ENCODE data around the gene NMT1. TPM values are rescaled to one million over a fixed set of nuclear protein-coding genes. Genes with fewer than 3 reads are reported as not detected.

NMT1 gene
- total and polyA plus RNA-seq, 2 experiments from 2014 or later, result 95.6 to 298 TPM

- peaks cover 9% of the 10 kb centered on the region for H4K20me1 ChIP-seq (replicated peaks; ENCODE audit: insufficient read depth)
- H3K9me2 ChIP-seq (ENCODE audit: insufficient read depth), result no peaks in the 10 kb centered on the region
- Mint-ChIP-seq H3K4me1 (peaks cover 6% of the 10 kb centered on the region; the same call in 2 of the 3 replicates), H3K4me3 (no peak overlapping the region), H3K9me3 (no peaks in the 10 kb centered on the region), H3K27ac (no peak overlapping the region; the same call in 1 of the 2 replicates), H3K36me3 (ENCODE audit: low read depth) (peaks cover 49% of the 10 kb centered on the region), H3K27me3 (ENCODE audit: insufficient read depth, low read depth, poor library complexity) (peaks cover 22% of the 10 kb centered on the region)
- H2AFZ ChIP-seq, result no peak overlapping the region
- peaks cover 17% of the 10 kb centered on the region; the same call in 1 of the 2 replicates for H3K36me3 ChIP-seq (ENCODE audit: insufficient read depth)
- no peak overlapping the region for H3K4me2 ChIP-seq
- DNase-seq (ENCODE audit: low spot score) (no peak), ATAC-seq (no peak)
- peak overlapping the region; percentile 63; the same call in 1 of the 2 replicates for H3K27ac ChIP-seq (ENCODE audit: low read depth)
- TF ChIP-seq, protein P1, sequence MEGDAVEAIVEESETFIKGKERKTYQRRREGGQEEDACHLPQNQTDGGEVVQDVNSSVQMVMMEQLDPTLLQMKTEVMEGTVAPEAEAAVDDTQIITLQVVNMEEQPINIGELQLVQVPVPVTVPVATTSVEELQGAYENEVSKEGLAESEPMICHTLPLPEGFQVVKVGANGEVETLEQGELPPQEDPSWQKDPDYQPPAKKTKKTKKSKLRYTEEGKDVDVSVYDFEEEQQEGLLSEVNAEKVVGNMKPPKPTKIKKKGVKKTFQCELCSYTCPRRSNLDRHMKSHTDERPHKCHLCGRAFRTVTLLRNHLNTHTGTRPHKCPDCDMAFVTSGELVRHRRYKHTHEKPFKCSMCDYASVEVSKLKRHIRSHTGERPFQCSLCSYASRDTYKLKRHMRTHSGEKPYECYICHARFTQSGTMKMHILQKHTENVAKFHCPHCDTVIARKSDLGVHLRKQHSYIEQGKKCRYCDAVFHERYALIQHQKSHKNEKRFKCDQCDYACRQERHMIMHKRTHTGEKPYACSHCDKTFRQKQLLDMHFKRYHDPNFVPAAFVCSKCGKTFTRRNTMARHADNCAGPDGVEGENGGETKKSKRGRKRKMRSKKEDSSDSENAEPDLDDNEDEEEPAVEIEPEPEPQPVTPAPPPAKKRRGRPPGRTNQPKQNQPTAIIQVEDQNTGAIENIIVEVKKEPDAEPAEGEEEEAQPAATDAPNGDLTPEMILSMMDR (conservative IDR thresholded peaks at IDR 0.05; ENCODE audit: low read depth in 2 of 2), result peak in 1 of 2 experiments; percentile 30; a peak in 2 of 4 replicates
- no peak for TF ChIP-seq POLR2AphosphoS5 (IDR thresholded peaks at IDR 0.05; ENCODE audit: low read depth)
- peaks cover 2% of the 10 kb centered on the region; the same call in 1 of the 2 replicates for H3F3A ChIP-seq (replicated peaks; ENCODE audit: low read depth)
- no peaks in the 10 kb centered on the region for H3K27me3 ChIP-seq (ENCODE audit: insufficient read depth)
- H3K4me3 ChIP-seq, result no peak overlapping the region
- H3K4me1 ChIP-seq (ENCODE audit: insufficient read depth), result no peaks in the 10 kb centered on the region
- no peaks in the 10 kb centered on the region for H3K79me2 ChIP-seq (replicated peaks; ENCODE audit: insufficient read depth)
Observed at GRCh38 chr17:45108595-45109521, 47.7 kb downstream of the NMT1 start.

GRCh38 chr17:45110676-45111611 is 49.8 kb downstream of the NMT1 start:
- ATAC-seq (0 out of 3 replicates have a peak, but pooled peaks have one; percentile 4), DNase-seq (ENCODE audit: low spot score) (no peak)
- Histone ChIP-seq H3K9me2 (ENCODE audit: insufficient read depth) (no peaks in the 10 kb centered on the region), H3K4me2 (no peak overlapping the region), H2AFZ (no peak overlapping the region), H3F3A (replicated peaks; ENCODE audit: low read depth) (peaks cover 2% of the 10 kb centered on the region; the same call in 1 of the 2 replicates), H3K79me2 (replicated peaks; ENCODE audit: insufficient read depth) (no peaks in the 10 kb centered on the region), H3K4me3 (no peak overlapping the region), H4K20me1 (replicated peaks; ENCODE audit: insufficient read depth) (peaks cover 5% of the 10 kb centered on the region), H3K4me1 (ENCODE audit: insufficient read depth) (peaks cover 4% of the 10 kb centered on the region; the same call in 1 of the 2 replicates), H3K27me3 (ENCODE audit: insufficient read depth) (no peaks in the 10 kb centered on the region), H3K36me3 (ENCODE audit: insufficient read depth) (0 out of 2 replicates have a peak, but pooled peaks cover 5% of the 10 kb centered on the region), H3K27ac (ENCODE audit: low read depth) (0 out of 2 replicates have a peak overlapping the region, but pooled peaks have one; percentile 50)
- TF ChIP-seq CREB1 (CRISPR knock-in tag; IDR thresholded peaks at IDR 0.05; ENCODE audit: low read depth), result no peak
- Mint-ChIP-seq H3K4me1 (peaks cover 24% of the 10 kb centered on the region), H3K36me3 (ENCODE audit: low read depth) (peaks cover 28% of the 10 kb centered on the region), H3K4me3 (no peak overlapping the region), H3K27me3 (ENCODE audit: insufficient read depth, low read depth, poor library complexity) (peaks cover 22% of the 10 kb centered on the region), H3K9me3 (no peaks in the 10 kb centered on the region), H3K27ac (peak overlapping the region; percentile 27; the same call in 1 of the 2 replicates)

DNA sequence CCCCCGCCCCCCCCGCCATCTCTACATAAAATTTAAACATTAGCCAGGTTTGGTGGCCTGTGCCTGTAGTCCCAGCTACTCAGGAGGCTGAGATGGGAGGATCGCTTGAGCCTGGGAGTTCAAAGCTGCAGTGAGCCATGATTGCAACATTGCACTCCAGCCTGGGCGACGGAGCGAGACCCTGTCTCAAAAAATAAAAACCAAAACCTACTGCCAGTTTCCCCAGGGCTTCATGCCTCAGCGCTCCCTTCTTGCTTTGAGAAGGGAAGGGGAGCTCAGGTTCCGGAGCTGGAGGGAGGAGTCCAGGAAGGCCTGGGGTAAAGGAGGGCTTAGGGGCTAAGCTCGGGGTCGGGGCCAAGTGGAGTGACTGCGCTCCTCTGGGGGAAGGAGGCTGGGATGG is 50.7 kb downstream of the NMT1 start:
- Histone ChIP-seq H3K36me3 (ENCODE audit: insufficient read depth) (no peaks in the 10 kb centered on the region), H3K4me2 (no peak overlapping the region), H3K27ac (ENCODE audit: low read depth) (no peak overlapping the region), H3K79me2 (replicated peaks; ENCODE audit: insufficient read depth) (no peaks in the 10 kb centered on the region), H3F3A (replicated peaks; ENCODE audit: low read depth) (peaks cover 2% of the 10 kb centered on the region; the same call in 1 of the 2 replicates), H3K4me3 (no peak overlapping the region), H3K9me2 (ENCODE audit: insufficient read depth) (no peaks in the 10 kb centered on the region), H4K20me1 (replicated peaks; ENCODE audit: insufficient read depth) (no peaks in the 10 kb centered on the region; the same call in 1 of the 2 replicates), H3K27me3 (ENCODE audit: insufficient read depth) (no peaks in the 10 kb centered on the region), H3K4me1 (ENCODE audit: insufficient read depth) (peaks cover 4% of the 10 kb centered on the region; the same call in 1 of the 2 replicates), H2AFZ (no peak overlapping the region)
- ATAC-seq (no peak), DNase-seq (ENCODE audit: low spot score) (no peak)
- H3K27ac Mint-ChIP-seq, result no peak overlapping the region
- H3K4me1 Mint-ChIP-seq, result peaks cover 31% of the 10 kb centered on the region
- no peak overlapping the region for H3K4me3 Mint-ChIP-seq
- H3K27me3 Mint-ChIP-seq (ENCODE audit: insufficient read depth, low read depth, poor library complexity), result peaks cover 22% of the 10 kb centered on the region
- no peaks in the 10 kb centered on the region for H3K9me3 Mint-ChIP-seq
- H3K36me3 Mint-ChIP-seq (ENCODE audit: low read depth), result peaks cover 19% of the 10 kb centered on the region
- TF ChIP-seq CREB1 (CRISPR knock-in tag; IDR thresholded peaks at IDR 0.05; ENCODE audit: low read depth), result no peak
